GM21390 (cell line): ENCODE measurements around the gene ZNF106.

Experiments used
- ATAC-seq: cut with Tn5 transposase; IDR thresholded peaks from one replicate; pipeline ENCODE4 v1.9.1; 2021; ENCODE audit not compliant: unreplicated experiment

ZNF106 gene

GRCh38 chr15:42409011-42409410 lies 81.9 kb downstream of the ZNF106 start:
- ATAC-seq = no peak

GRCh38 chr15:42408178-42408577 lies 82.8 kb downstream of the ZNF106 start:
- ATAC-seq = no peak

GRCh38 chr15:42405863-42406482 lies 85.0 kb downstream of the ZNF106 start:
- ATAC-seq = no peak

GRCh38 chr15:42404461-42405235 lies 86.3 kb downstream of the ZNF106 start:
- no peak for ATAC-seq

- ATAC-seq = no peak
Observed at GRCh38 chr15:42403389-42403788, 87.6 kb downstream of the ZNF106 start.

- ATAC-seq = no peak
Observed at GRCh38 chr15:42402455-42403205, 88.3 kb downstream of the ZNF106 start.

GRCh38 chr15:42401544-42402454 lies 89.1 kb downstream of the ZNF106 start:
- no peak for ATAC-seq

GRCh38 chr15:42395838-42396237 lies 95.1 kb downstream of the ZNF106 start:
- no peak for ATAC-seq

- ATAC-seq = no peak
Observed at GRCh38 chr15:42394106-42394505, 96.8 kb downstream of the ZNF106 start.

- no peak for ATAC-seq
Observed at GRCh38 chr15:42392309-42393024, 98.5 kb downstream of the ZNF106 start.

GRCh38 chr15:42387603-42388002 lies 103.3 kb downstream of the ZNF106 start:
- ATAC-seq = no peak

- ATAC-seq = no peak
Observed at GRCh38 chr15:42385980-42386700, 104.8 kb downstream of the ZNF106 start.

GRCh38 chr15:42385206-42385979 lies 105.5 kb downstream of the ZNF106 start:
- ATAC-seq = no peak

GRCh38 chr15:42384597-42384996 lies 106.3 kb downstream of the ZNF106 start:
- ATAC-seq = no peak

GRCh38 chr15:42378011-42378410 lies 112.9 kb downstream of the ZNF106 start:
- no peak for ATAC-seq

GRCh38 chr15:42375941-42376340 lies 115.0 kb downstream of the ZNF106 start:
- ATAC-seq = no peak

- no peak for ATAC-seq
Observed at GRCh38 chr15:42375252-42375651, 115.7 kb downstream of the ZNF106 start.

- no peak for ATAC-seq
Observed at GRCh38 chr15:42374810-42375209, 116.1 kb downstream of the ZNF106 start.

- no peak for ATAC-seq
Observed at GRCh38 chr15:42373936-42374335, 117.0 kb downstream of the ZNF106 start.
